ENCODE results near the gene FOXN3. TPM values are rescaled to one million over a fixed set of nuclear protein-coding genes. Genes with fewer than 3 reads are reported as not detected.

The FOXN3 gene
- total RNA-seq, 1 experiment from 2014 or later, result 8.8 TPM

GRCh38 chr14:89164168-89165073 is 252.6 kb downstream of the FOXN3 start:
- Histone ChIP-seq H3K9me3 (ENCODE audit: control insufficient read depth, insufficient read depth, low read depth, low read length) (no peaks in the 10 kb centered on the region), H3K27ac (ENCODE audit: low read length) (no peak overlapping the region), H3K36me3 (ENCODE audit: control insufficient read depth, insufficient read depth, low read length) (no peaks in the 10 kb centered on the region), H3K27me3 (ENCODE audit: control insufficient read depth, insufficient read depth, low read length) (no peaks in the 10 kb centered on the region), H3K4me3 (ENCODE audit: low read depth in 2 of 2, low read length in 2 of 2) (no peak overlapping the region), H3K4me1 (ENCODE audit: control insufficient read depth, insufficient read depth, low read length) (no peaks in the 10 kb centered on the region)
- BruUV-seq (replicated peaks), result no TSS peak
- CTCF ChIA-PET, result no interaction called here
- POLR2A ChIA-PET, result no interaction called here
- TF ChIP-seq POLR2AphosphoS5 (IDR thresholded peaks at IDR 0.05; ENCODE audit: low read depth, low read length), result no peak
- TF ChIP-seq REST (IDR thresholded peaks at IDR 0.05; ENCODE audit: insufficient read depth in 1 of 2, low read depth in 2 of 2, low read length in 1 of 2), result no peak
- no peak for TF ChIP-seq CTCF (IDR thresholded peaks at IDR 0.05)
- no peak for TF ChIP-seq SIN3A (IDR thresholded peaks at IDR 0.05; ENCODE audit: borderline replicate concordance, insufficient read depth, low read depth, low read length)
- no peak for TF ChIP-seq TCF7L2 (IDR thresholded peaks at IDR 0.05; ENCODE audit: low read depth, low read length)
- intact Hi-C loops (cut with micrococcal nuclease; ENCODE audit: unreplicated experiment) (no loop called here), in situ Hi-C loops (cut with HindIII; ENCODE audit: low pct_unique_long_range_greater_than_20kb, low sequenced_read_pairs) (no loop called here)
- ATAC-seq, result no peak
- DNase-seq (ENCODE audit: low read depth, low spot score), result no peak

- no TSS peak for BruUV-seq (replicated peaks)
- ChIA-PET POLR2A (no interaction called here), CTCF (no interaction called here)
- in situ Hi-C loops (cut with HindIII; ENCODE audit: low pct_unique_long_range_greater_than_20kb, low sequenced_read_pairs) (no loop called here), intact Hi-C loops (cut with micrococcal nuclease; ENCODE audit: unreplicated experiment) (no loop called here)
- ATAC-seq (no peak), DNase-seq (ENCODE audit: low read depth, low spot score) (no peak)
- no peak overlapping the region for H3K4me3 ChIP-seq (ENCODE audit: low read depth in 2 of 2, low read length in 2 of 2)
- H3K4me1 ChIP-seq (ENCODE audit: control insufficient read depth, insufficient read depth, low read length), result no peaks in the 10 kb centered on the region
- H3K27me3 ChIP-seq (ENCODE audit: control insufficient read depth, insufficient read depth, low read length), result no peaks in the 10 kb centered on the region
- H3K9me3 ChIP-seq (ENCODE audit: control insufficient read depth, insufficient read depth, low read depth, low read length), result no peaks in the 10 kb centered on the region
- H3K27ac ChIP-seq (ENCODE audit: low read length), result no peak overlapping the region
- TF ChIP-seq POLR2AphosphoS5 (IDR thresholded peaks at IDR 0.05; ENCODE audit: low read depth, low read length), result no peak
- no peak for TF ChIP-seq REST (IDR thresholded peaks at IDR 0.05; ENCODE audit: insufficient read depth in 1 of 2, low read depth in 2 of 2, low read length in 1 of 2)
- TF ChIP-seq TCF7L2 (IDR thresholded peaks at IDR 0.05; ENCODE audit: low read depth, low read length), result no peak
- no peak for TF ChIP-seq CTCF (IDR thresholded peaks at IDR 0.05)
- no peak for TF ChIP-seq SIN3A (IDR thresholded peaks at IDR 0.05; ENCODE audit: borderline replicate concordance, insufficient read depth, low read depth, low read length)
- no peaks in the 10 kb centered on the region for H3K36me3 ChIP-seq (ENCODE audit: control insufficient read depth, insufficient read depth, low read length)
Observed at GRCh38 chr14:89163031-89163636, 253.9 kb downstream of the FOXN3 start.
